Right lobe of liver (tissue), 6 donors: ENCODE results near the gene HCST. TPM values are rescaled to one million over a fixed set of nuclear protein-coding genes. Genes with fewer than 3 reads are reported as not detected.

ENCODE experiments used
- ATAC-seq, 4 donors: fragments of 200-7000 bp; cut with Tn5 transposase; one replicate each; pipeline ENCODE4 v1.9.1; 2020; ENCODE audit warnings: mild to moderate bottlenecking in 4 of 4, moderate library complexity in 4 of 4
- DNase-seq, 3 donors: peaks; one replicate each; pipeline ENCODE4 v3.0.0-alpha.2; 2020
- H3K27ac ChIP-seq, 3 donors: fragments of 200-600 bp; one replicate each; pipeline ENCODE4 v1.8.0; 2022
- H3K27me3 ChIP-seq, 2 donors: fragments of 200-600 bp; one replicate each; pipeline ENCODE4 v1.8.0; 2022
- H3K36me3 ChIP-seq, 4 donors: fragments of 200-600 bp; sonication (generic) in 1 of 4; one replicate each; pipeline versions ENCODE4 v1.5.1 to v1.8.0; 2017 to 2022; ENCODE audit warnings: control low read depth in 1 of 4
- H3K4me1 ChIP-seq, 4 donors: fragments of 200-600 bp; sonication (generic) in 1 of 4; one replicate each; pipeline versions ENCODE4 v1.5.1 to v1.8.0; 2017 to 2022; ENCODE audit warnings: control low read depth in 1 of 4
- H3K4me3 ChIP-seq, 3 donors: fragments of 200-600 bp; one replicate each; pipeline ENCODE4 v1.8.0; 2022
- H3K9me3 ChIP-seq, 4 donors: fragments of 200-600 bp; sonication (generic) in 1 of 4; one replicate each; pipeline versions ENCODE4 v1.5.1 to v1.8.0; 2017 to 2022; ENCODE audit warnings: control low read depth in 1 of 4
- POLR2A ChIP-seq: fragments of 450-650 bp; IDR thresholded peaks from one replicate; pipeline ENCODE4 v1.6.1; 2017; ENCODE audit warnings: antibody characterized with exemption, mild to moderate bottlenecking
- WGBS: methylation state at CpG from one replicate; pipeline ENCODE4 v1.1.6; 2018; ENCODE audit warnings: low coverage, low lambda C conversion rate; ENCODE audit not compliant: insufficient coverage; ENCODE audit errors: missing lambda C conversion rate; 5-methylcytosine and 5-hydroxymethylcytosine counted together
- intact Hi-C, 2 donors: fragments of 100-400 bp; cut with DNase I; formaldehyde crosslinking; loops; one replicate each; pipeline versions ENCODE4 v1.11.2 to v1.14.1; 2022
- total RNA-seq, 6 experiments: library from RNA; depleted of rRNA in 2 of 6; stranded (reverse); fragments of >200 nt in 2 of 6; fragmentation: NEBNext Ultra II Directional in 3 of 6; extraction: Animal tissue kit (Norgen Biotek cat#: 25700) in 3 of 6; gene quantifications; one replicate each; pipeline versions ENCODE4 v1.1.0 to v1.2.4, GENCODE V29; 2016 to 2023
- TF ChIP-seq, protein P1 (sequence below), 4 donors: fragments of 200-600 bp in 3 of 4; fragments of 450-650 bp in 1 of 4; IDR thresholded peaks; one replicate each; pipeline versions ENCODE4 v1.5.1 to v1.8.0; 2016 to 2022; ENCODE audit warnings: antibody characterized with exemption in 4 of 4, mild to moderate bottlenecking in 2 of 4
- donor health status: DM: no; HTN: yes; CAD: no.
- donor health status: DM: no; HTN: no; CAD: no.
- donor health status: DM: no; HTN: no; CAD: no.
- donor health status: DM: no; HTN: yes; CAD: no.
- donor health status: DM: no; HTN: yes; CAD: no.

The HCST gene
- total RNA-seq, 6 experiments from 2014 or later = 1.7 to 4.2 (median 2.4) TPM; not detected in 1

DNA sequence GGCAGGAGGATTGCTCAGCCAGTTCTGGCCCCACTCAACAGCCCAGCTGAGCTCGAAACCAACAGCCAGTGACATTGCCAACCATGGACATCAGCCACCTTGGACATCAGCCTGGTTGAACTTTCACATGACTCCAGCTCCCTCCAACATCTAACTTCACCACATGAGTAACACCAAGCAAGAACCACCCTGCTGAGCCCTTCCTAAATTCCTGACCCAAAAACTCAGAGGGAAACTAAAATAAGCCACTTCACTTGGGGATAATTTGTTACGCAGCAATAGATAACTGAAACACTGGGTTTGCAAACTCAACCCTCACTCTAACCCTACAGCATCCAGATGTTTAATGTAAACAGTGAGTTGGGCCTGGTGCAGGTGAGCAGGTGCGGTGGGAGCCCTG lies 23.2 kb downstream of the HCST start:
- 71% methylated on average over 2 of the region's 3 CpGs for WGBS
- Histone ChIP-seq H3K36me3 (no peaks in the 10 kb centered on the region), H3K9me3 (no peaks in the 10 kb centered on the region), H3K4me1 (no peaks in the 10 kb centered on the region), H3K4me3 (no peak overlapping the region), H3K27ac (no peak overlapping the region), H3K27me3 (no peaks in the 10 kb centered on the region)
- intact Hi-C loops = loop anchor here in 1 of 2 donors (5.0 kb wide), 1 partner anchor 38 kb away; no protein-coding TSS in a partner anchor
- ATAC-seq (no peak), DNase-seq (no peak)
- TF ChIP-seq, protein P1, sequence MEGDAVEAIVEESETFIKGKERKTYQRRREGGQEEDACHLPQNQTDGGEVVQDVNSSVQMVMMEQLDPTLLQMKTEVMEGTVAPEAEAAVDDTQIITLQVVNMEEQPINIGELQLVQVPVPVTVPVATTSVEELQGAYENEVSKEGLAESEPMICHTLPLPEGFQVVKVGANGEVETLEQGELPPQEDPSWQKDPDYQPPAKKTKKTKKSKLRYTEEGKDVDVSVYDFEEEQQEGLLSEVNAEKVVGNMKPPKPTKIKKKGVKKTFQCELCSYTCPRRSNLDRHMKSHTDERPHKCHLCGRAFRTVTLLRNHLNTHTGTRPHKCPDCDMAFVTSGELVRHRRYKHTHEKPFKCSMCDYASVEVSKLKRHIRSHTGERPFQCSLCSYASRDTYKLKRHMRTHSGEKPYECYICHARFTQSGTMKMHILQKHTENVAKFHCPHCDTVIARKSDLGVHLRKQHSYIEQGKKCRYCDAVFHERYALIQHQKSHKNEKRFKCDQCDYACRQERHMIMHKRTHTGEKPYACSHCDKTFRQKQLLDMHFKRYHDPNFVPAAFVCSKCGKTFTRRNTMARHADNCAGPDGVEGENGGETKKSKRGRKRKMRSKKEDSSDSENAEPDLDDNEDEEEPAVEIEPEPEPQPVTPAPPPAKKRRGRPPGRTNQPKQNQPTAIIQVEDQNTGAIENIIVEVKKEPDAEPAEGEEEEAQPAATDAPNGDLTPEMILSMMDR (IDR thresholded peaks at IDR 0.05) = no peak
- no peak for TF ChIP-seq POLR2A

DNA sequence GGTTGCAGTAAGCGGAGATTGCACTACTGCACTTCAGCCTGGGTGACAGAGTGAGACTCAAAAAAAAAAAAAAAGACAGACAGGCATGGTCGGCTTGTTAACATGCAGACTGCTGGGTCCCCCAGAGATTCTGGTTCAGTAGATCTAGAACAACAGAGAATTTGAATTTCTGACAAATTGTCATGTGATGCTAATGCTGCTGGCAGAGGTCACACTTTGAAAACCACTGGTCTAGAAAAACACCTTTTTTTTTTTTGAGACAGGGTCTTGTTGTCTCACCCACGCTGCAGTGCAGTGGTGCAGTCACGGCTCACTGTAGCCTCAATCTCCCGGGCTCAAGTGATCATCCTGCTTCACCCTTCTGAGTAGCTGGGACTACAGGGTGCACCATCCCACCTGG lies 26.2 kb downstream of the HCST start:
- H3K4me1 ChIP-seq = peaks cover 0 to 5% (median 2%) of the 10 kb centered on the region in 4 donors
- 45% methylated on average over 5 of the region's 5 CpGs for WGBS
- H3K27me3 ChIP-seq = no peaks in the 10 kb centered on the region
- intact Hi-C loops = loop anchor here in 1 of 2 donors (5.0 kb wide), 1 partner anchor 41 kb away; no protein-coding TSS in a partner anchor
- ATAC-seq = no peak
- no peaks in the 10 kb centered on the region for H3K36me3 ChIP-seq
- DNase-seq = no peak
- H3K9me3 ChIP-seq = no peaks in the 10 kb centered on the region
- H3K27ac ChIP-seq = no peak overlapping the region
- H3K4me3 ChIP-seq = no peak overlapping the region
- TF ChIP-seq, protein P1 (IDR thresholded peaks at IDR 0.05) = no peak
- TF ChIP-seq POLR2A = no peak

DNA sequence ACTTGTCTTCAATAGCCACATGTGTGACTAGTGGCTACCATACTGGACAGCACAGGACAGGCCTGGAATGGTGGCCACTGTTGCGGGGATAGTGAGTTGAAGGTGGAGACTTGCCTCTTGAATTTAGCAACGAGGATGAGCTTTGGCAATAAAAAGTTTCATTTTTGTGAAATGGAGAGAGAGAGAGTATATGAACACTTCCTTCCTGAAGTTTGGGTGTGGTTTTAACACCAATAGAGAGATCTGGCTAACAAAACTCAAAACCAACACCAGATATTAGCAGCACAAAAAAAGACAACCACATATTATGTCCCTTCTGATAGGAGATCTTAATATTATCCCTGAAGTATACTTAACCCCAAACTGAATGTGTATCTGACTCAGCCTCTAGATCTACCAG lies 27.5 kb downstream of the HCST start:
- intact Hi-C loops = loop anchor here in 1 of 2 donors (5.0 kb wide), 1 partner anchor 43 kb away; no protein-coding TSS in a partner anchor
- no peak for ATAC-seq
- no peak overlapping the region for H3K27ac ChIP-seq

DNA sequence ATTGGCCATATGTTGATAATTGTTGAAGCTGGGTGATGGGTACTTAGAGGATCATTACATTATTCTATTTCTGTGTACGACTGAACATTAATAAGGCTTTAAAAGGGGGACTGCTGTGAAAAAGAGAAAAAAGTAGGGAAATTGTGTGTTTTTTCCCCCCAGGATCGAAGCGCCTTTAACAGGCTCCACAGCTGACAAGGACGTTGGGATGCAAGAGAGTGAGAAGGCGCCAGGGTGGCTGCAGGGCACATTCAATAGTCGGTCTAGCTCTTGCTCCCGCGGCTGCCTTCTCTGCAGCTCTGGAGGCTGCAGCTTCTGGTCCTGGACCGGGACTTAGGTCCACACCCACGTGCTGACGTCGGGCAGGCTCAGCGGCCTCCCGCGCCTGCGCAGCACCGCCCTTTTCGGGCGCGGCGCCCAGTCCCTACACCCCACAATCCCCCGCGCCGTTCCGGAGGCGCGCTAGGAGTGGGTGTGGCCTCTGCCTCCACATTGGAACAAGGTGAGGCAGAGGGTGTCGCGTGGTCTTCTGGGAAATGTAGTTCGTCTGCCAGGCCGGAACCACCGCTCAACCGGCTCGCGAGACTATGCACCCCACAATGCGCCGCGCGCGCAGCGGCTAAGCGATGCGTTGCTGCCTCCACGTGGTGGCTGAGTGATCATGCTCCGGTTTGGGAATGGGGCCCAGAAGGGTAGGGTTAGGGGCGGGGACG lies 29.0 kb downstream of the HCST start:
- under 1% methylated on average over 26 of the region's 47 CpGs for WGBS
- Histone ChIP-seq H3K9me3 (no peaks in the 10 kb centered on the region), H3K4me1 (peaks cover 0 to 15% (median 4%) of the 10 kb centered on the region in 4 donors), H3K36me3 (no peaks in the 10 kb centered on the region), H3K27me3 (no peaks in the 10 kb centered on the region), H3K4me3 (no peak overlapping the region), H3K27ac (peak overlapping the region in 2 of 3 donors; percentile 25 to 37)
- peak; percentile 99 for DNase-seq
- TF ChIP-seq, protein P1 (IDR thresholded peaks at IDR 0.05) = peak; percentile 69 to 96 (median 81)
- TF ChIP-seq POLR2A = peak; percentile 91
- intact Hi-C loops = no loop called here
- peak; percentile 98 to 99 (median 98) for ATAC-seq

More for the DNA sequence above, 27.5 kb downstream of the HCST start:
- H3K36me3 ChIP-seq = no peaks in the 10 kb centered on the region
- TF ChIP-seq, protein P1 (IDR thresholded peaks at IDR 0.05) = no peak
- no peak for TF ChIP-seq POLR2A
- H3K9me3 ChIP-seq = no peaks in the 10 kb centered on the region
- H3K27me3 ChIP-seq = no peaks in the 10 kb centered on the region
- H3K4me1 ChIP-seq = peaks cover 0 to 5% (median 2%) of the 10 kb centered on the region in 4 donors
- H3K4me3 ChIP-seq = no peak overlapping the region
- DNase-seq = no peak
- WGBS = 29% methylated on average over 2 of the region's 2 CpGs
